NCI-H748 (cell line): ENCODE results near the gene LRMDA.
"Not testable (repeated sequence)": the region's sequence is repeated elsewhere in the genome, so short reads cannot be mapped to it uniquely, and the experiment has no call there.

ENCODE experiments used
- DNase-seq: peaks from one replicate; lab custom pipeline; 2025; ENCODE audit not compliant: unreplicated experiment; lab: John Stamatoyannopoulos, UW

The LRMDA gene

DNA sequence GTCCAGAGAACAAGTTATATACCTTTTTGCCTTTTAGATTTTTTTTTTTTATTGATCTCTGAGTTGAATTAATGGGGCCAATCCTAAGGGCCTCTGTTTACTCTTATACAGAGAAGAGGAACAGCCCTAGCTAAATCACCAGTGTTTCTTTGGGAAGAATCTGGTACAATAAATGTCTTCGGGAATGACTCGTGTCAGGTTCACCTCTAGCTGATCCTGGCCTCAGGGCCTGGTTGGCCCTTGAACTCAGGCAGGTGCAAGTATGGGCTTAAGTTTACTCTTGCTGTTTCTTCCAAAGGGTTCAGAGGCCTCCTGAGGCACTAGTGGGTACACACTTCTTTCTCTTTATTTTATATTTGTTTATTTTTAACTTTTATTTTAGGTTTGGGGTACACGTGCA lies 71.0 kb downstream of the LRMDA start:
- no peak for DNase-seq

DNA sequence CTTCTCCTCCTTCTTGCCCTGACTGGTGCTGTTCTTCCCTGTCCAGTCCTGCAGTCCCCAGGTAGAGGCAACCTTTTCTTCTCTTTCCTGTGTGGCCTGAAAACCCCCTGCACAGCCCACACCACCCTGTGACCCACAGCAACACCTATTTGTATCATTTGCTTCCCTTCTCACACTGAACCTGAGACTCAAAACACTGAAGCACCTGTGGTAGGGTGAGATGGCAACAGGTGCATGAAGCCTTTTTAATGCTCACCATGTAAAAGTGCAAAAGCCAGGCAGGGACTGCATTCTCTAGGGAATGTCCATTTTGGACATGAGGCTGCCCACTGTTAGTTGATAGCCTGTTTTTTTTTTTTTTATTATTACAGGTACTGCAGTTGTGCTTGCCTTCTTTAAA lies 71.4 kb downstream of the LRMDA start:
- DNase-seq: no peak

DNA sequence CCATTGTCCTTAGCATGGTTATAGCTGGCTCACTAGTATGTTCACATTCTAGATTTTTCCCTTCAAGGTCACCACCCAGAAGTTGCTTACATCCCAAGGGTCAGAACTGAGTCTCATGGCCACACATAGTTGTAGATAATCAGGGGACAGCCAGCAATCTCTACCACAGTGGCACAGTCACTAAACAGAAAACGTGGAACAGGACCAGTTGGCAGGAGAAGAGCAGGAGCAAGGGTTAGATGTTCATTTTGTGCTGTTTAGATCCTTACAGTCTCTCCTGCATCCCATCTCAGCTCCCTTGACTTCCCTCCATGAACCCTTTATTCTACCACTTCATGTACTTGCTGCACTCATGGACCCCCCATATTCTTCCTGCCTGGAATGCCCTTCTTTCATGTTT lies 73.9 kb downstream of the LRMDA start:
- no peak for DNase-seq

DNA sequence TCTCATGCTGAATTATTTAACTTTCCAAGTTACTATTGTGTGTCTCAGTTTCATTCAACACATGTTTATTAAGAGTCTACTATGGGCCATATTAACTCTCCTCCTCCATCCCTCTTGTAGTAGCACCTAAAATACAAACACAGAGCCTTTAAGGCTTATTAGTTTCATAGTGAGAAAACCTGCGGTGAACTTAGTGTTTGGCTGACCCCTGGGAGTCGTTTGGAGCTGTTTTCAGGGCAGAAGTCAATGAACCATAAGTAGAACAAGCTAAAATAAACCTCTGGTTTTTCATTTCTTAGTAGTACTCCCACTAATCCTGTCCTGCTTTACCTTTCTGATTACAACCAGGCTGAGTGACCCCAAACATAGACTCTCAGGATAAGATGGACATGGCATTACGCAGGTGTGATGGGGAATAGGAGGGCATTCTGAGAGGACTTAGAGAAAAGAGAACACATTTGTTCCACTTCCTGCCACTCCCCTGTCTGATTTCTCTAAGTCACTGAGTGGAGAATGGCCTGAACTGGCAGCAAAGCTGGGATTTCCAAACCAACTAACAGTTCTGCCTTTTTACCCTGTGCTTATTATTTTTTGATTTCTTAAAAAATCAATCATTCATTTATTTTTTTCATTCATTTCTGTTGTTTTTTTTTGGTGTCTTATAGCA lies 74.5 kb downstream of the LRMDA start:
- DNase-seq: no peak

DNA sequence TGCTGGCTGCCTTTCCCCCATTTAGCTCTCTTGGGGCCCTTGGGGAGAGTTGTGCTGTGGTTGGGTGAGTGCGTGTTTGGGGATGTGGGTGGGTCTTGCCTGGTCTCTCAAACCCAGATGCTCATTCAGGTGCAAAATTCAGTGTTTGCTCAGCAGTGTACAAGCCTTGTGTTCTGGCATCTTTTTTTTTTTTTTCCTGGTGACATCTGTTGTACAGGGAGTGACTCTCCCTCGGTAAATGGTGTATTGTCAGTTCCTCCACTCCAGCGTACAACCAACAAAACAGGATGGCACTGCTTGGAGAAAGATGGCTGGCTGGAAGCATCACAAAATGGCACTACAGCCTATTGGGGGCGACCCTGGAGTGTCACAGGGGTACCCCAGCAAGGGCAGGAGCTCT lies 75.5 kb downstream of the LRMDA start:
- no peak for DNase-seq

DNA sequence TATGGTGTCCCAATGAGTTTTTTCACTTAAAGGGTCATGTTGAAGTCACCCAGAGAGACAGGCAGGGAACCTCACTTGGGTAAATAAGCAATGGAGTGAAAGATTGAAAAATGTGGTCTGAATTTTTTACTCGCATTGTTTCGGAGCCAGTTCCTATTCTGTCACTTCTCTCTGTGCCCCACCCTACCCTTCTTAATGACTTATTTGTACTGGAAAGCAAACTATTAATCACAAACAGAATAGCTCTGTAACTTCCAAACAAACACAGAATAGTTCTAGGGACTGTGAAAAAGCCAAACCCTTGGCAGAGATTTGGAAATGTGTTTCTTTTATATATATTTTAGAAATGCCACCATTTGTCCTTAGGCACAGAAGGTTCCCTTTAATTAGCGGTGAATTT lies 76.0 kb downstream of the LRMDA start:
- DNase-seq: no peak

DNA sequence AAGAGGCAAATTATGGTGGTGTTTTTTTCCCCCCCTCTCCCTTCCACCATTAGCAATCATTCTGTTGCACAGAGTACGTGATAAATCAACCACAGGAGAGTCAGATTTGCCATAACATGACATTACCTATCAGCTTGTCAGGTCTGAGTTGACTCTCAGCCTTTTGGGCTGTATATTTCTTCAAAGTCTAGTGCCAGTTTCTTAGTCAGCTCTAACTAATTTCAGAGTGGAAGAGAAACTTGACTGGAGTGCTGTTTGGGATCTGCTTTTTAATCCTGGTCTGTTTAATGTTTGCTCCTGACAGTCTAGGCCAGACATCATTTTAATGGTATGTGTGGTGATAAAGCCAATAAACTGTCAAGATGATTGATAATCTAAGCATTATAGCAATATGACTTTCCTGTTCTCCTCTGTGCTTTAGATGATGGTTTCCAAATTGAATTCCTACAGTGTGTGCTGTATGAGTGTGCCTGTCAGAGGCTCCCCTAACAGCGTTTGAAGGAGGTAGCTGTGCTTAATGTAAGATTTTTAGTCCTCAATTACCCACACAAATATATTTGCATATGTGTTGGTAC lies 76.9 kb downstream of the LRMDA start:
- no peak for DNase-seq

DNA sequence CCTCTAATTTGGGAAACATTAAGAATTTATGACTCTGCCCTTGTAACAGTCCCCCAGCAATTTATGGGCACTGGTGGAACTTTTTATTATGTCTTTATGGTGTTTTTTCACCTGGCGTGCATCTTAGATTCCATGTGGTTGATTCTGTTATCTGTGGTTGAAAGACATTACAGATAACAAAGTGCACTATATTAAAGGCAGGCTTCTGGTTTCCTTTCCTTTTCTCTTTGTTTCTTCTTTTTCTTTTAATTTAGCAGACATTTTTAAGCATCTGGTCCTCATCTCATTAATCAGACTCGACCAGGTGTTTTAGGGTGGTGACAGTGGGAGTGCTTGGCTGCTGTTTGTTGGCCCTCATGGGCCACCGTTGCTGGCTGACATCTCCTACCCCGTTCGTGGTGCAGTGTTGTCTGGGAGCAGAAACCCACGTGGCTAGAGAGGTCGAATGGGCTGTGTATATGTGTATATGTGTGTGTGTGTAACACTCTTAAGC lies 77.4 kb downstream of the LRMDA start:
- DNase-seq: no peak

DNA sequence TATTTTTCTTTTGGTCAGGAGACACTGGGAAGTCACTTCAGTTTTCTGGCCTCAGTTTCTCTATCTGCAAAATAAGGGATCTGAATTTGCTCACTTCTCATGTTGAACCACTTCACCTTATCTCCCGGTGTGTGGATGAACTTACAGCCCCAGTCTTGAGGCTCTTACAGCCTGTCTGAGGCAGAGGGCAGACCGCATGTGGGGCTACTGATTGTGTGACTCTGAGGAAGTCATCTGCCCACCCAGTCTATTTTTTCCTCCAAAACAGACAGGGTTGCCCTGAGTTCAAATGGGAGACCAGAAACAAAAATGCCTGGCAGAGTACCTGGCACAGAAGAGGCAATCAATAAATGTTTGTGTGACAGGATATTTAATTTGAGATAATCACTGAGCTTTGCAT lies 78.3 kb downstream of the LRMDA start:
- DNase-seq: no peak

DNA sequence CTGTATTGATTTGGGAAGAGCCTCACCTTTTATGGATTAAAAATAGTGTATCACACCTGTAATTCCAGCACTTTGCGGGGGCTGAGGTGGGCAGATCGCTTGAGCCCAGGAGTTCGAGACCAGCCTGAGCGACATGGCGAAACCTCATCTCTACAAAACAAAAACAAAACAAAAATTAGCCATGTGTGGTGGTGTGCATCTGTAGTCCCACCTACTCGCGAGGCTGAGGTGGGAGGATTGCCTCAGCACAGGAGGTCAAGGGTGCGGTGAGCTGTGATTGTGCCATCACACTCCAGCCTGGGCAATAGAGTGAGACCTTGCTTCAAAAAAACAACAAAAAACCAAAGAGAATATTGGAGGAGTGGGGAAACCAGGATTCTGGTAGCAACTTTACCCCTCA lies 79.6 kb downstream of the LRMDA start:
- DNase-seq: no peak

DNA sequence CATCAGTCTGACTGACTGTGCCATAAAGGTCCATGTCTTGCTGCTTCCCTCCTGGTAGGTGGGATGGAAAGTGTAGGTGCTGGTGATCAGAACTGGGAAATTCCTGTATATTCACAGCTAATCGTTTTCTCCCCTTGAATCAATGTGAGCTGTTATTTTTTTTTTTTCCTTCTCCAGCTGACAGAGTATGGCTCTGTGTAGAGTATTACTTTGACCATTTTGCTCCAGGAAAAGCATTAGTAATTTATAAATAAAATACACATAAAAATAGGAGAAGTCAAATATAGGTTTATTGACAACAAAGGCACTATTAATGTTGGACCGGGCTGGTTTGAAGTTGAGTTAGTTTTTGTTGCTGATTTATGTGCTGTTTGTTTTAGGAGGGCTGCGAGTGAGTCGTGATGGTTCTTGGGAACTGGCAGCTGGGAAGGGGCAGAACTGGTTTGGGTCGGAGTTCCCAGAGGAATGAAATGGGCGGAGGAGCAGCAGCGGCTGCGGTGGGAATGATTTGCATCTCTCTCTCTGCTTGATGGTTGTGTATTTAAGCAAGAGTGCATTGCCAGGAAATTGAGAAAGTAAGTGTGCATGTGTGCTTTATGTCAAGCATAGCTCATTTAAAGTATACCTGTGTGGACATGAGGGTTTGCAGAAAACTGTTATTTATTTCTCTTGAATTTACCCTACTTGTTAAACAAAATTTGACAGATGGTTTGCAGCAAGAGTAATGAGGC lies 80.9 kb downstream of the LRMDA start:
- DNase-seq: peak; percentile 51

DNA sequence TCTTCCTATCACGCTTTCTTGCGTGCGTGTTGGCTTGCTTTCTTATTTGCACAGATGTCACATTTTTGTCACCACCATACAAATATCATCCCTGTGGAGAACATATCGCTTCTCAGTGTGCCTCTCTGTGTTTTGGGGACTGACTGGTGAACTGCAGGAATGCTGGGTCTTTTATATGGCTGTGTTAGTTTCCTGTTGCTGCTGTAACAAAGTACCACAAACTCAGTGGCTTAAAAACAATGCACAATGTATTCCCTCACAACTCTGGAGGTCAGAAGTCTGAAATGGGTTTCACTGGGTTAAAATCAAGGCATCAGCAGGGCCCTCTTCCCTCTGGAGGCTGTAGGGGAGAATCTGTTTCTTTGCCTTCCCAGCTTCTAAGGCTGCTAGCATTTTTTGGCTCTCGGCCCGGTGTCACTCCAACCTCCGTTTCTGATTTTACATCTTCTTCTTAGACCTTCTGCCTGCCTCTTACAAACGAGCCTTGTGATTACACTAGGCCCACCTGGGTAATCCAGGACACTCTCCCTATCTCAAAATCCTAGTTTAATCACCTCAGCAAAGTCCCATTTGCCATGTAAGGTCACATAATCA lies 82.0 kb downstream of the LRMDA start:
- DNase-seq: no peak

DNA sequence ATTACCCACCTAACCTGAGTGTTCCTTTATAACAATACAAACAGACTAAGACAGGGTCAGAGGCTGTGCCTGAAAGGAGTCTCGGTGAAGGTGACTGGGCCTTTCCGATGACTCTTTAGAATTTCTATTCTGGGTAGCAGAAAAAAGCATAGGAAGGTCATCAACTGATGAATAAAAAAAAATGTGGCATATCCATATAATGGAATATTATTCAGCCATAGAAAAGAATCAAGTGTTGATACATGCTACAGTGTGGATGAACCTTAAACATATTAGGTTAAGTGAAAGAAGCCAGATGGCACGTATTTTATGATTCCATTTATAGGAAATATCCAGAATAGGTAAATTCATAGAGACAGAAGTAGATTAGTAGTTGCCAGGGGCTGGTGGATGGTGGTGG lies 83.4 kb downstream of the LRMDA start:
- no peak for DNase-seq

DNA sequence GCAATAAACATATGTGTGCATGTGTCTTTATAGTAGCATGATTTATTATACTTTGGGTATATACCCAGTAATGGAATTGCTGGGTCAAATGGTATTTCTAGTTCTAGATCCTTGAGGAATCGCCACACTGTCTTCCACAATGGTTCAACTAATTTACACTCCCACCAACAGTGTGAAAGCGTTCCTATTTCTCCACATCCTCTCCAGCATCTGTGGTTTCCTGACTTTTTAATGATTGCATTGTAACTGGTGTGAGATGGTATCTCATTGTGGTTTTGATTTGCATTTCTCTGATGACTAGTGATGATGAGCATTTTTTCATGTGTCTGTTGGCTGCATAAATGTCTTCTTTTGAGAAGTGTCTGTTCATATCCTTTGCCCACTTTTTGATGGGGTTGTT lies 84.7 kb downstream of the LRMDA start:
- DNase-seq: not testable (repeated sequence)

DNA sequence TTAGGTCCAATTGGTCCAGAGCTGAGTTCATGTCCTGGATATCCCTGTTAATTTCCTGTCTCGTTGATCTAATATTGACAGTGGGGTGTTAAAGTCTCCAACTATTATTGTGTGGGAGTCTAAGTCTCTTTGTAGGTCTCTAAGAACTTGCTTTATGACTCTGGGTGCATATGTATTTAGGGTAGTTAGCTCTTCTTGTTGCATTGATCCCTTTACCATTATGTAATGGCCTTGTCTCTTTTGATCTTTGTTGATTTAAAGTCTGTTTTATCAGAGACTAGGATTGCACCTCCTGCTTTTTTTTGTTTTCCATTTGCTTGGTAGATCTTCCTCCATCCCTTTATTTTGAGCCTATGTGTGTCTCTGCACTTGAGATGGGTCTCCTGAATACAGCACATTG lies 87.8 kb downstream of the LRMDA start:
- DNase-seq: not testable (repeated sequence)

DNA sequence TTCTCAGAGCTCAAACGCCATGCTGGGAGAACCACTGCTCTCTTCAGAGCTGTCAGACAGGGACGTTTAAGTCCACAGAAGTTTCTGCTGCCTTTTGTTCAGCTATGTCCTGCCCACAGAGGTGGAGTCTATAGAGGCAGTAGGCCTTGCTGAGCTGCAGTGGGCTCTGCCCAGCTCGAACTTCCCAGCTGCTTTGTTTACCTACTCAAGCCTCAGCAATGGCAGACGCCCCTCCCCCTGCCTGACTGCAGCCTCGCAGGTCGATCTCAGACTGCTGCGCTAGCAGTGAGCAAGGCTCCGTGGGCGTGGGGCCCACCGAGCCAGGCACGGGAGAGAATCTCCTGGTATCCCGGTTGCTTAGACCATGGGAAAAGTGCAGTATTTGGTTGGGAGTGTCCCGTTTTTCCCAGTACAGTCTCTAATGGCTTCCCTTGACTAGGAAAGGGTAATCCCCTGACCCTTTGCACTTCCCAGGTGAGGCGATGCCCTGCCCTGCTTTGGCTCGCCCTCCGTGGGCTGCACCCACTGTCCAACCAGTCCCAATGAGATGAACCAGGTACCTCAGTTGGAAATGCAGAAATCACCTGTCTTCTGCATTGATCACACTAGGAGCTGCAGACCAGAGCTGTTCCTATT lies 89.9 kb downstream of the LRMDA start:
- DNase-seq: not testable (repeated sequence)

DNA sequence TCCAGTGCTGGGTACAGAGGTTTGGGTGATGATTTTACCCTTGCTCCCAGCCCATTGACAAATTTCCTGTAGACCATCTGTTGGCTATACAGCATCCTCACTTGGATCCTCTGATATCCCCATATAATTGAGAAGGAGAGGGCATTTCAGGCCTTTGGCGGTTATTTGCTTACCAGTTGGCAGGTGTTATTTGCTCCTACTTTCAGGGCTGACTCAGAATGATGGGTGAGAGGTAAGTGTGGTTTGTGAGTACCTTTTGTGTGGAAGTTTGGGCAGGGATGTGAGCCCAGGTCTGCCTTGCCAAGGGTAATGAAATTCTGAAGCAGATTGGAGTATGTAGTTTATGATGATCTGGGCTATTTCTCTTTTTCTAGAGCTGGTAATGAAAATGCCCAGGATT lies 93.6 kb downstream of the LRMDA start:
- DNase-seq: peak; percentile 59

DNA sequence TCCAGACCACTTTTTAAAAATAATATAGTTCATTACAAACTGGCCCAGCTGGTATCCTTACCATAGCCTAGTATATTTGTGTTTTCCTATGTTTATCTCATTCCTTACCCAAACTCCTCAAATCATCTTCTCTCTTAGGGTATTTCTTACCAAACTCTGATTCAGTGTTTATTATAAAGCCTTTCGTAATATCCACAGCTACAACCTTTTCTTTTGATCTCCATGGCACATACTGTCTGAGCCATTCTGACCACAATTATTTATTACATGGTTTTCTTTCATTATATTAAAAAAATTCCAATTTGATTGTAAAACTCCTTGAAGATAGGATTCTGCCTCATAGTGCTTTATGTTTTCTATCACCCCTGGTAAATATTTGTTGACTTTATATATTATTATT lies 94.2 kb downstream of the LRMDA start:
- DNase-seq: no peak

DNA sequence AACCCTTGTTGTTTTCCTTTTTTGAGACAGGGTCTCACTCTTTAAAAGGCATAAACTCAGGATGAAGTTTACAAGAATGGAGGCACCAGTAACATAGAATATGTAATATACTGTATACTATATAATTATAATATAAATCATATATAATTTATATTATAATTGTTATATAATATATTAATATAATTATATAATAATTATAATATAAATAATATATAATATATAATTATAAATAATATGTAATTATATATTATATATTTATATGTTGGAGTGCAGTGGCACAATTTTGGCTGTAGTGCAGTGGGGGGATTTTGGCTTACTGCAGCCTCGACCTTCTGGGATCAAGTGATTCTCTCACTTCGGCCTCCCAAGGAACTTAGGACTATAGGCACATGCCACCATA lies 96.1 kb downstream of the LRMDA start:
- DNase-seq: no peak

DNA sequence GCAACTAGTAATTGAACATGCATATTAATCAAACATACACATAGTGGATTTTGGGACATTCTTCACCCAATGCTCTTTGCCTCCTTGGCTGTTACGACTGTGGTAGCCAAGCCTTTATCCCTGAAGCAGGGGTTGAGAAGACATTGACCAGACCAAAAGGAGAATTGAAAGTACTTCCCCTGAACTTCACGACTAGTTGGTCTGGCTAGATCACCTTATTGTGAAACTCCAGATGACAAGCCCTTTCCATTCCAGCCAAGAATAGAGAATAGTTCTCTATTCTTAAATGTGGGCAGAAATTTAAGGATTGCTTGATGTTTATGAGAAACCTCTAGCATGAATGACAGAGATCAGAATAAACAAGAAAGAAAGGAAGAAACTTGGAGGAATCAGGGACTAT lies 97.0 kb downstream of the LRMDA start:
- no peak for DNase-seq

DNA sequence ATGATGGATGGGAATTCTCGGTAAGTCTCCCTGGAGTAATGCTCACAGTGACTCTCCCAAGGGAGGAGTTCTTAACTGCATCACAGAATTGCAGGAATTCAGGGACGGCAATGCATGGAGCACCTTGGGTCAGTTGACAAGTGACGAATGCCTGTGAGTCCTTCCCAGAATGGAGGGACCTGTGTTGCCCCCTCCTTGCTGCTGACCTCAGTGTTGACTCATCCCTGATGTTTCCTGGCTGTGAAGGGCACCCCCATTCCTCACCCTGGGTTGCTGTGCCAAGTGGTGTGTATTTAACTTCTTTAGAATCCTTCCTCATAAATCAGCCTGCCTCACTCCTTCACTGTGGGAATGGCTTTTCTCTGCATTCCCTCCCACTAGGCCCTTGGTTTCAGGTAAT lies 98.9 kb downstream of the LRMDA start:
- no peak for DNase-seq
